Transverse colon (tissue), 3 donors: ENCODE measurements around the gene SHLD2.
"Not testable (repeated sequence)": the region's sequence is repeated elsewhere in the genome, so short reads cannot be mapped to it uniquely, and the experiment has no call there.

Experiments used
- POLR2A ChIP-seq: fragments of 450-650 bp; IDR thresholded peaks from one replicate; pipeline ENCODE4 v1.6.1; 2016; ENCODE audit warnings: antibody characterized with exemption, mild to moderate bottlenecking, moderate library complexity
- POLR2AphosphoS5 ChIP-seq, 3 donors: sonication (generic); formaldehyde crosslinking; IDR thresholded peaks; one replicate each; pipeline ENCODE4 v1.6.1; 2016; ENCODE audit warnings: antibody characterized with exemption in 3 of 3

GRCh38 chr10:87119029-87119428 lies 24.0 kb downstream of the SHLD2 start:
- not testable (repeated sequence) for TF ChIP-seq POLR2AphosphoS5 (IDR thresholded peaks at IDR 0.05); POLR2A
